GM23338 (cell line): ENCODE measurements around the gene CLRN2. TPM values are rescaled to one million over a fixed set of nuclear protein-coding genes. Genes with fewer than 3 reads are reported as not detected.
A peak's percentile ranks its signal among the peaks of the same experiment; 100 is the strongest.

Experiments
- ATAC-seq: fragments of 200-7000 bp; cut with Tn5 transposase; 3 replicates; pipeline ENCODE4 v1.9.1; 2020
- DNase-seq: peaks from one replicate; pipeline ENCODE4 v3.0.0-alpha.2; 2015; ENCODE audit warnings: low spot score
- H2AFZ ChIP-seq: fragments of 200-600 bp; sonication (generic); 2 replicates; pipeline ENCODE4 v1.8.0; 2016; ENCODE audit warnings: antibody characterized with exemption, mild to moderate bottlenecking, moderate library complexity
- H3F3A ChIP-seq: fragments of 200-600 bp; sonication (generic); replicated peaks from 2 replicates; pipeline ENCODE4 v1.8.0; 2017; ENCODE audit warnings: antibody characterized with exemption, mixed run types, low read depth
- H3K27ac ChIP-seq: fragments of 200-600 bp; sonication (generic); 2 replicates; pipeline ENCODE4 v1.6.1; 2016; ENCODE audit warnings: low read depth
- H3K27me3 ChIP-seq: fragments of 200-600 bp; sonication (generic); 2 replicates; pipeline ENCODE4 v1.8.0; 2016; ENCODE audit warnings: mild to moderate bottlenecking, mixed run types, moderate library complexity; ENCODE audit not compliant: insufficient read depth
- H3K36me3 ChIP-seq: fragments of 200-600 bp; sonication (generic); 2 replicates; pipeline ENCODE4 v1.8.0; 2016; ENCODE audit warnings: mild to moderate bottlenecking; ENCODE audit not compliant: insufficient read depth
- H3K4me1 ChIP-seq: fragments of 200-600 bp; sonication (generic); 2 replicates; pipeline ENCODE4 v1.8.0; 2016; ENCODE audit warnings: mild to moderate bottlenecking, moderate library complexity; ENCODE audit not compliant: insufficient read depth
- H3K4me2 ChIP-seq: fragments of 200-600 bp; sonication (generic); 2 replicates; pipeline ENCODE4 v1.7.1; 2017; ENCODE audit warnings: mixed run types
- H3K4me3 ChIP-seq: fragments of 200-600 bp; sonication (generic); 2 replicates; pipeline ENCODE4 v1.6.1; 2016; ENCODE audit warnings: mixed run types
- H3K79me2 ChIP-seq: fragments of 200-600 bp; sonication (generic); replicated peaks from 2 replicates; pipeline ENCODE4 v1.8.0; 2017; ENCODE audit warnings: mild to moderate bottlenecking; ENCODE audit not compliant: insufficient read depth
- H3K9me2 ChIP-seq: fragments of 200-600 bp; sonication (generic); 2 replicates; pipeline ENCODE4 v1.8.0; 2017; ENCODE audit not compliant: insufficient read depth
- H4K20me1 ChIP-seq: fragments of 200-600 bp; sonication (generic); replicated peaks from 2 replicates; pipeline ENCODE4 v1.8.0; 2017; ENCODE audit warnings: mild to moderate bottlenecking; ENCODE audit not compliant: insufficient read depth
- H3K27ac Mint-ChIP-seq: 2 replicates; pipeline ENCODE4 v1.8.0; 2020; ENCODE audit warnings: inconsistent platforms, mild to moderate bottlenecking, moderate library complexity, mixed read lengths
- H3K27me3 Mint-ChIP-seq: 3 replicates; pipeline ENCODE4 v1.8.0; 2022; ENCODE audit warnings: low read depth, mild to moderate bottlenecking, moderate library complexity, mixed read lengths, inconsistent platforms; ENCODE audit not compliant: insufficient read depth, poor library complexity
- H3K36me3 Mint-ChIP-seq: 3 replicates; pipeline ENCODE4 v1.8.0; 2021; ENCODE audit warnings: low read depth, mild to moderate bottlenecking, inconsistent platforms, moderate library complexity, mixed read lengths
- H3K4me1 Mint-ChIP-seq: 3 replicates; pipeline ENCODE4 v1.8.0; 2020; ENCODE audit warnings: mild to moderate bottlenecking, inconsistent platforms, mixed read lengths
- H3K4me3 Mint-ChIP-seq: 3 replicates; pipeline ENCODE4 v1.8.0; 2021; ENCODE audit warnings: moderate library complexity, mild to moderate bottlenecking, inconsistent platforms, mixed read lengths
- H3K9me3 Mint-ChIP-seq: 3 replicates; pipeline ENCODE4 v1.8.0; 2020; ENCODE audit warnings: moderate library complexity, mild to moderate bottlenecking, inconsistent platforms, mixed read lengths
- CREB1 ChIP-seq: fragments of 250-450 bp; sonication (Bioruptor Pico); IDR thresholded peaks from 2 replicates; pipeline ENCODE4 v1.5.0; 2020; ENCODE audit warnings: low read depth, mild to moderate bottlenecking, moderate library complexity
- CTCF ChIP-seq, 2 experiments: fragments of 200-600 bp in 1 of 2; sonication (generic) in 1 of 2; conservative IDR thresholded peaks; 2 replicates each; pipeline versions ENCODE4 v1.5.1 to v1.6.1; 2016 to 2017; ENCODE audit warnings: antibody characterized with exemption in 2 of 2, low read depth in 2 of 2, mild to moderate bottlenecking in 2 of 2, moderate library complexity in 1 of 2
- EZH2 ChIP-seq: fragments of 200-600 bp; sonication (generic); IDR thresholded peaks from one replicate; pipeline ENCODE4 v1.8.0; 2017; ENCODE audit warnings: antibody characterized with exemption, mild to moderate bottlenecking, low read depth; ENCODE audit not compliant: unreplicated experiment
- EZH2phosphoT487 ChIP-seq: fragments of 200-600 bp; sonication (generic); IDR thresholded peaks from one replicate; pipeline ENCODE4 v1.8.1; 2018; ENCODE audit warnings: antibody characterized with exemption; ENCODE audit not compliant: unreplicated experiment
- JUNB ChIP-seq: IDR thresholded peaks from one replicate; pipeline ENCODE4 v1.6.1; 2016; ENCODE audit warnings: antibody characterized with exemption; ENCODE audit not compliant: unreplicated experiment
- NANOG ChIP-seq: IDR thresholded peaks from 2 replicates; pipeline ENCODE4 v1.6.1; 2016; ENCODE audit warnings: antibody characterized with exemption, borderline replicate concordance
- POLR2AphosphoS5 ChIP-seq: IDR thresholded peaks from 2 replicates; pipeline ENCODE4 v1.6.1; 2016; ENCODE audit warnings: antibody characterized with exemption, low read depth
- STAT1 ChIP-seq: IDR thresholded peaks from one replicate; pipeline ENCODE4 v1.6.1; 2016; ENCODE audit warnings: antibody characterized with exemption; ENCODE audit not compliant: unreplicated experiment
- ZNF114 ChIP-seq: fragments of 250-450 bp; sonication (Bioruptor Pico); IDR thresholded peaks from 2 replicates; pipeline ENCODE4 v1.5.0; 2020; ENCODE audit warnings: mild to moderate bottlenecking, moderate library complexity
- ZNF331 ChIP-seq: fragments of 250-450 bp; sonication (Bioruptor Pico); IDR thresholded peaks from 2 replicates; pipeline ENCODE4 v1.5.0; 2020; ENCODE audit warnings: low read depth, mild to moderate bottlenecking, moderate library complexity
- ZNF462 ChIP-seq: fragments of 250-450 bp; sonication (Bioruptor Pico); IDR thresholded peaks from 2 replicates; pipeline ENCODE4 v1.5.0; 2020; ENCODE audit warnings: mild to moderate bottlenecking, moderate library complexity
- polyA plus RNA-seq: library from polyadenylated mRNA; unstranded; fragments of >200 nt; fragmentation: Nextera tagmentation; extraction: Ambion mirVana; gene quantifications from 2 replicates; pipeline ENCODE4 v1.2.1, GENCODE V29; 2016
- total RNA-seq: library from RNA; depleted of rRNA; stranded (reverse); fragments of >200 nt; shearing (Covaris generic); gene quantifications from 2 replicates; pipeline ENCODE4 v1.2.3, GENCODE V29; 2014

The CLRN2 gene
- total and polyA plus RNA-seq, 2 experiments from 2014 or later = not detected

- no peak overlapping the region for H3K4me3 ChIP-seq
- ATAC-seq (no peak), DNase-seq (no peak)
- H3K27me3 Mint-ChIP-seq = peaks cover 8% of the 10 kb centered on the region
- no peak overlapping the region for H3K4me3 Mint-ChIP-seq
- peak overlapping the region; percentile 85; the same call in 1 of the 2 replicates for H2AFZ ChIP-seq
- H3K4me2 ChIP-seq = no peak overlapping the region
- no peaks in the 10 kb centered on the region; the same call in 1 of the 2 replicates for H4K20me1 ChIP-seq
- H3K27ac ChIP-seq = no peak overlapping the region
- no peaks in the 10 kb centered on the region; the same call in 2 of the 3 replicates for H3K36me3 Mint-ChIP-seq
- H3K9me2 ChIP-seq = no peaks in the 10 kb centered on the region
- H3K9me3 Mint-ChIP-seq = no peaks in the 10 kb centered on the region
- 0 out of 2 replicates have a peak, but pooled peaks cover 4% of the 10 kb centered on the region for H3K79me2 ChIP-seq
- H3K4me1 Mint-ChIP-seq = peaks cover 47% of the 10 kb centered on the region
- 0 out of 2 replicates have a peak, but pooled peaks cover 5% of the 10 kb centered on the region for H3F3A ChIP-seq
- no peak overlapping the region for H3K27ac Mint-ChIP-seq
- H3K36me3 ChIP-seq = no peaks in the 10 kb centered on the region
- H3K27me3 ChIP-seq = 0 out of 2 replicates have a peak, but pooled peaks cover 5% of the 10 kb centered on the region
- H3K4me1 ChIP-seq = peaks cover 45% of the 10 kb centered on the region
- no peak for TF ChIP-seq CREB1 (CRISPR knock-in tag)
- no peak for TF ChIP-seq NANOG
- no peak for TF ChIP-seq CTCF (conservative IDR thresholded peaks at IDR 0.05; ENCODE audit: low read depth in 2 of 2)
- TF ChIP-seq JUNB = no peak
- no peak for TF ChIP-seq ZNF114 (CRISPR knock-in tag)
- no peak for TF ChIP-seq STAT1
- no peak for TF ChIP-seq POLR2AphosphoS5
Measured at GRCh38 chr4:17515445-17516407, 761 bp downstream of the CLRN2 start.

GRCh38 chr4:17516980-17517379 lies 2.0 kb downstream of the CLRN2 start:
- Histone ChIP-seq H3K27me3 (0 out of 2 replicates have a peak, but pooled peaks cover 5% of the 10 kb centered on the region), H3K79me2 (no peaks in the 10 kb centered on the region), H3K4me1 (peaks cover 37% of the 10 kb centered on the region), H4K20me1 (no peaks in the 10 kb centered on the region), H3K36me3 (no peaks in the 10 kb centered on the region), H2AFZ (peak overlapping the region; percentile 74; the same call in 1 of the 2 replicates), H3F3A (no peaks in the 10 kb centered on the region), H3K4me2 (peak overlapping the region; percentile 39), H3K27ac (no peak overlapping the region), H3K9me2 (no peaks in the 10 kb centered on the region), H3K4me3 (peak overlapping the region; percentile 14; the same call in 1 of the 2 replicates)
- Mint-ChIP-seq H3K4me1 (peaks cover 41% of the 10 kb centered on the region), H3K4me3 (peak overlapping the region; percentile 33; the same call in 1 of the 3 replicates), H3K36me3 (no peaks in the 10 kb centered on the region), H3K27me3 (peaks cover 4% of the 10 kb centered on the region), H3K9me3 (no peaks in the 10 kb centered on the region), H3K27ac (peak overlapping the region; percentile 36; the same call in 1 of the 2 replicates)
- DNase-seq (no peak), ATAC-seq (peak; percentile 15)
- TF ChIP-seq JUNB (no peak), ZNF331 (no peak), ZNF462 (CRISPR knock-in tag) (no peak), EZH2phosphoT487 (no peak), NANOG (no peak), EZH2 (no peak), ZNF114 (CRISPR knock-in tag) (no peak)
